ENCODE results near the gene ADNP2.

DNA sequence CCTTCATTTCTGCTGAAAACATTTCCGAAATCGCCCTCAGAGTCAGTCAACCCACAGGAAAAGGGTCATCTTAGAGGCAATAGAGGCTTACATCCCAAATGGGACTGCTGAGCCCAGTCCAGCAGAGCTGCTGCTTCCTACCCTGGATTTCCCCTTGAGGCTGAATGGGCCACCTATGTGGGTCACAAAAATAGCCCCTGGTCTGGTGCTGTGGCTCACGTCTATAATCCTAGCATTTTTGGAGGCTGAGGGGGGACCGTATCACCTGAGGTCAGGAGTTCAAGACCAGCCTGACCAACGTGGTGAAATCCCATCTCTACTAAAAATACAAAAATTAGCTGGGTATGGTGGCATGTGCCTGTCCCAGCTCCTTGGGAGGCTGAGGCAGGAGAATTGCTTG lies 49.3 kb downstream of the ADNP2 start:
- TF ChIP-seq, protein P1, sequence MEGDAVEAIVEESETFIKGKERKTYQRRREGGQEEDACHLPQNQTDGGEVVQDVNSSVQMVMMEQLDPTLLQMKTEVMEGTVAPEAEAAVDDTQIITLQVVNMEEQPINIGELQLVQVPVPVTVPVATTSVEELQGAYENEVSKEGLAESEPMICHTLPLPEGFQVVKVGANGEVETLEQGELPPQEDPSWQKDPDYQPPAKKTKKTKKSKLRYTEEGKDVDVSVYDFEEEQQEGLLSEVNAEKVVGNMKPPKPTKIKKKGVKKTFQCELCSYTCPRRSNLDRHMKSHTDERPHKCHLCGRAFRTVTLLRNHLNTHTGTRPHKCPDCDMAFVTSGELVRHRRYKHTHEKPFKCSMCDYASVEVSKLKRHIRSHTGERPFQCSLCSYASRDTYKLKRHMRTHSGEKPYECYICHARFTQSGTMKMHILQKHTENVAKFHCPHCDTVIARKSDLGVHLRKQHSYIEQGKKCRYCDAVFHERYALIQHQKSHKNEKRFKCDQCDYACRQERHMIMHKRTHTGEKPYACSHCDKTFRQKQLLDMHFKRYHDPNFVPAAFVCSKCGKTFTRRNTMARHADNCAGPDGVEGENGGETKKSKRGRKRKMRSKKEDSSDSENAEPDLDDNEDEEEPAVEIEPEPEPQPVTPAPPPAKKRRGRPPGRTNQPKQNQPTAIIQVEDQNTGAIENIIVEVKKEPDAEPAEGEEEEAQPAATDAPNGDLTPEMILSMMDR (IDR thresholded peaks at IDR 0.05), result no peak
- no peak for TF ChIP-seq POLR2A (IDR thresholded peaks at IDR 0.05)
